ENCODE results near the gene UGT1A4.

The UGT1A4 gene

GRCh38 chr2:233711312-233712008 is 7.1 kb upstream of the UGT1A4 start:
- Histone ChIP-seq H3K4me3 (ENCODE audit: low read depth, low read length) (no peak overlapping the region), H2AFZ (no peak overlapping the region), H3K4me1 (no peaks in the 10 kb centered on the region), H3K79me2 (no peaks in the 10 kb centered on the region), H3K4me2 (ENCODE audit: low read length) (no peak overlapping the region), H3K27ac (no peak overlapping the region), H3K36me3 (ENCODE audit: control insufficient read depth, insufficient read depth, low read length) (no peaks in the 10 kb centered on the region), H3K9me3 (ENCODE audit: control insufficient read depth, low read length) (no peaks in the 10 kb centered on the region), H3K9ac (no peak overlapping the region), H3K27me3 (ENCODE audit: control insufficient read depth, insufficient read depth, low read length) (no peaks in the 10 kb centered on the region)
- TF ChIP-seq CTCF (IDR thresholded peaks at IDR 0.05) = peak; percentile 89

- no peak within 1 kb of the TSS for H3K9ac ChIP-seq
Measured at GRCh38 chr2:233712611-233713261, 5.8 kb upstream of the UGT1A4 start, which contains the start of gene UGT1A5. Gene UGT1A5, plus strand, starts transcription at chr2:233712907. Its CDS starts 85 bp downstream, at chr2:233712992.

GRCh38 chr2:233713262-233713615 is 5.3 kb upstream of the UGT1A4 start:
- no peak overlapping the region for H2AFZ ChIP-seq
- H3K4me1 ChIP-seq = no peaks in the 10 kb centered on the region
- H3K9me3 ChIP-seq (ENCODE audit: control insufficient read depth, low read length) = no peaks in the 10 kb centered on the region
- no peak for TF ChIP-seq CTCF (IDR thresholded peaks at IDR 0.05)
- H3K27me3 ChIP-seq (ENCODE audit: control insufficient read depth, insufficient read depth, low read length) = no peaks in the 10 kb centered on the region
- no peak overlapping the region for H3K27ac ChIP-seq
- no peak overlapping the region for H3K9ac ChIP-seq
- H3K79me2 ChIP-seq = no peaks in the 10 kb centered on the region
- no peaks in the 10 kb centered on the region for H3K36me3 ChIP-seq (ENCODE audit: control insufficient read depth, insufficient read depth, low read length)
- no peak overlapping the region for H3K4me2 ChIP-seq (ENCODE audit: low read length)
- no peak overlapping the region for H3K4me3 ChIP-seq (ENCODE audit: low read depth, low read length)

More at GRCh38 chr2:233712611-233713261, 5.8 kb upstream of the UGT1A4 start, which contains the start of gene UGT1A5:
- H3K4me2 ChIP-seq (ENCODE audit: low read length) = no peak within 1 kb of the TSS
- H3K9me3 ChIP-seq (ENCODE audit: control insufficient read depth, low read length) = no peaks in the 10 kb centered on the region
- H3K27ac ChIP-seq = no peak within 1 kb of the TSS
- no peak within 1 kb of the TSS for H2AFZ ChIP-seq
- no peaks in the 10 kb centered on the region for H3K27me3 ChIP-seq (ENCODE audit: control insufficient read depth, insufficient read depth, low read length)
- no peak for TF ChIP-seq CTCF (IDR thresholded peaks at IDR 0.05)
- no peaks in the 10 kb centered on the region for H3K36me3 ChIP-seq (ENCODE audit: control insufficient read depth, insufficient read depth, low read length)
- no peaks in the 10 kb centered on the region for H3K79me2 ChIP-seq
- H3K4me3 ChIP-seq (ENCODE audit: low read depth, low read length) = no peak within 1 kb of the TSS
- no peaks in the 10 kb centered on the region for H3K4me1 ChIP-seq

GRCh38 chr2:233714121-233714520 is 4.4 kb upstream of the UGT1A4 start:
- H3K4me2 ChIP-seq (ENCODE audit: low read length) = no peak overlapping the region
- no peak overlapping the region for H3K4me3 ChIP-seq (ENCODE audit: low read depth, low read length)

More at GRCh38 chr2:233714121-233714520, 4.4 kb upstream of the UGT1A4 start:
- Histone ChIP-seq H3K27me3 (ENCODE audit: control insufficient read depth, insufficient read depth, low read length) (no peaks in the 10 kb centered on the region), H2AFZ (no peak overlapping the region), H3K79me2 (no peaks in the 10 kb centered on the region), H3K27ac (no peak overlapping the region), H3K9me3 (ENCODE audit: control insufficient read depth, low read length) (no peaks in the 10 kb centered on the region), H3K4me1 (no peaks in the 10 kb centered on the region), H3K9ac (no peak overlapping the region), H3K36me3 (ENCODE audit: control insufficient read depth, insufficient read depth, low read length) (no peaks in the 10 kb centered on the region)
- no peak for TF ChIP-seq CTCF (IDR thresholded peaks at IDR 0.05)

Measured in parathyroid adenoma (tissue), 2 donors.